Trophoblast cell (in vitro differentiated cells and primary cell): ENCODE data around the gene FAM217A.
"Not testable (repeated sequence)": the region's sequence is repeated elsewhere in the genome, so short reads cannot be mapped to it uniquely, and the experiment has no call there.

Experiments used
- DNase-seq, 2 donors: peaks; one replicate each; pipeline ENCODE4 v3.0.0-alpha.2; 2016
- H2AFZ ChIP-seq: 2 replicates; pipeline ENCODE4 v1.6.1; 2013; ENCODE audit warnings: low read length, moderate library complexity, mild to moderate bottlenecking; ENCODE audit not compliant: insufficient read depth, poor library complexity
- H2AK5ac ChIP-seq: 2 replicates; pipeline ENCODE4 v1.6.1; 2013; ENCODE audit warnings: mild to moderate bottlenecking, low read length
- H2BK120ac ChIP-seq: 2 replicates; pipeline ENCODE4 v1.6.1; 2013; ENCODE audit warnings: low read length, mild to moderate bottlenecking, moderate library complexity; ENCODE audit not compliant: insufficient read depth, poor library complexity
- H2BK12ac ChIP-seq: 2 replicates; pipeline ENCODE4 v1.6.1; 2013; ENCODE audit warnings: mild to moderate bottlenecking, low read length, moderate library complexity
- H2BK5ac ChIP-seq: 2 replicates; pipeline ENCODE4 v1.6.1; 2013; ENCODE audit warnings: low read length, low read depth, moderate library complexity, mild to moderate bottlenecking; ENCODE audit not compliant: poor library complexity
- H3K14ac ChIP-seq: 2 replicates; pipeline ENCODE4 v1.6.1; 2013; ENCODE audit warnings: mild to moderate bottlenecking, low read length
- H3K18ac ChIP-seq: 2 replicates; pipeline ENCODE4 v1.6.1; 2013; ENCODE audit warnings: mild to moderate bottlenecking, low read length
- H3K23ac ChIP-seq: 2 replicates; pipeline ENCODE4 v1.6.1; 2013; ENCODE audit warnings: low read length
- H3K27ac ChIP-seq: 2 replicates; pipeline ENCODE4 v1.5.1; 2013; ENCODE audit warnings: low read depth, mild to moderate bottlenecking, inconsistent platforms, low read length, moderate library complexity
- H3K27me3 ChIP-seq: 2 replicates; pipeline ENCODE4 v1.6.1; 2013; ENCODE audit warnings: inconsistent platforms, mild to moderate bottlenecking, low read length, moderate library complexity; ENCODE audit not compliant: insufficient read depth
- H3K36me3 ChIP-seq, 2 experiments: 1 replicate in 1 of 2; 2 replicates in 1 of 2; pipeline ENCODE4 v1.6.1; 2013; ENCODE audit warnings: low read length in 2 of 2, mild to moderate bottlenecking in 2 of 2, moderate library complexity in 1 of 2; ENCODE audit not compliant: insufficient read depth in 2 of 2, control insufficient read depth in 1 of 2
- H3K4ac ChIP-seq: 2 replicates; pipeline ENCODE4 v1.6.1; 2013; ENCODE audit warnings: low read depth, mild to moderate bottlenecking, low read length, moderate library complexity
- H3K4me1 ChIP-seq, 2 experiments: 1 replicate in 1 of 2; 2 replicates in 1 of 2; pipeline ENCODE4 v1.6.1; 2013; ENCODE audit warnings: low read length in 2 of 2, mild to moderate bottlenecking in 2 of 2, moderate library complexity in 1 of 2; ENCODE audit not compliant: insufficient read depth in 2 of 2, control insufficient read depth in 1 of 2
- H3K4me2 ChIP-seq: 2 replicates; pipeline ENCODE4 v1.6.1; 2013; ENCODE audit warnings: inconsistent platforms, mild to moderate bottlenecking, low read length, moderate library complexity
- H3K4me3 ChIP-seq: 2 replicates; pipeline ENCODE4 v1.5.1; 2013; ENCODE audit warnings: mild to moderate bottlenecking, low read depth, low read length, inconsistent platforms
- H3K79me1 ChIP-seq: one replicate; pipeline ENCODE4 v1.6.1; 2013; ENCODE audit warnings: low read length
- H3K79me2 ChIP-seq: 2 replicates; pipeline ENCODE4 v1.6.1; 2013; ENCODE audit warnings: low read length, mild to moderate bottlenecking; ENCODE audit not compliant: control insufficient read depth, insufficient read depth, poor library complexity
- H3K9ac ChIP-seq: 2 replicates; pipeline ENCODE4 v1.6.1; 2013; ENCODE audit warnings: mild to moderate bottlenecking, low read length
- H3K9me3 ChIP-seq: 2 replicates; pipeline ENCODE4 v1.6.1; 2013; ENCODE audit warnings: low read depth, mild to moderate bottlenecking, control low read depth, inconsistent platforms, low read length; ENCODE audit not compliant: insufficient read depth
- H4K12ac ChIP-seq: 2 replicates; pipeline ENCODE4 v1.6.1; 2013; ENCODE audit warnings: low read depth, mild to moderate bottlenecking, low read length, moderate library complexity
- H4K8ac ChIP-seq: 2 replicates; pipeline ENCODE4 v1.6.1; 2013; ENCODE audit warnings: low read depth, mild to moderate bottlenecking, low read length, moderate library complexity
- H4K91ac ChIP-seq: one replicate; pipeline ENCODE4 v1.6.1; 2013; ENCODE audit warnings: low read depth, mild to moderate bottlenecking, low read length, moderate library complexity
- WGBS: extraction: QIAGEN DNeasy Blood & Tissue Kit; methylation state at CpG from one replicate; pipeline ENCODE4 v1.1.7; 2013; ENCODE audit warnings: missing lambda C conversion rate; ENCODE audit not compliant: insufficient read length, insufficient coverage; ENCODE audit errors: extremely low coverage; 5-methylcytosine and 5-hydroxymethylcytosine counted together

FAM217A gene

DNA sequence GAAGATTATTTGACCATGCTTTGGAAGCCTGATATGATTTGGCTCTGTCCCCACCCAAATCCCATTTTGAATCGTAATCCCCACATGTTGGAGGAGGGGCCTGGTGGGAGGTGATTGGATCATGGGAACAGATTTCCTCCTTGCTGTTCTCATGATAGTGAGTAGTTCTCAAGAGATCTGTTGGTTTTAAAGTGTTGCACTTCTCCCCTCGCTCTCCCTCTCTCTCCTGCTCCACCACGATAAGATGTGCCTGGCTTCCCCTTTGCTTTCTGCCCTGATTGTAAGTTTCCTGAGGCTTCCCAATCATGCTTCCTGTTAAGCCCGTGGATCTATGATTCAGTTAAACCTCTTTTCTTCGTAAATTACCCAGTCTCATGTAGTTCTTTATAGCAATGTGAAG lies 21.7 kb upstream of the FAM217A start:
- Histone ChIP-seq H3K18ac (no peak overlapping the region), H3K79me1 (no peaks in the 10 kb centered on the region), H2BK120ac (no peak overlapping the region), H3K4me1 (no peaks in the 10 kb centered on the region), H2AFZ (no peak overlapping the region), H3K79me2 (no peaks in the 10 kb centered on the region), H3K14ac (no peak overlapping the region), H3K4ac (no peak overlapping the region), H3K4me2 (no peak overlapping the region), H4K8ac (no peak overlapping the region), H4K12ac (no peak overlapping the region), H2AK5ac (no peak overlapping the region), H3K9me3 (no peaks in the 10 kb centered on the region), H2BK12ac (no peak overlapping the region), H3K4me3 (no peak overlapping the region), H3K36me3 (no peaks in the 10 kb centered on the region), H4K91ac (no peak overlapping the region), H3K27ac (no peak overlapping the region), H3K27me3 (no peaks in the 10 kb centered on the region), H3K9ac (no peak overlapping the region), H2BK5ac (no peak overlapping the region), H3K23ac (no peak overlapping the region)
- no peak for DNase-seq
- WGBS: no CpG with 5 or more reads among the region's 5 CpGs

DNA sequence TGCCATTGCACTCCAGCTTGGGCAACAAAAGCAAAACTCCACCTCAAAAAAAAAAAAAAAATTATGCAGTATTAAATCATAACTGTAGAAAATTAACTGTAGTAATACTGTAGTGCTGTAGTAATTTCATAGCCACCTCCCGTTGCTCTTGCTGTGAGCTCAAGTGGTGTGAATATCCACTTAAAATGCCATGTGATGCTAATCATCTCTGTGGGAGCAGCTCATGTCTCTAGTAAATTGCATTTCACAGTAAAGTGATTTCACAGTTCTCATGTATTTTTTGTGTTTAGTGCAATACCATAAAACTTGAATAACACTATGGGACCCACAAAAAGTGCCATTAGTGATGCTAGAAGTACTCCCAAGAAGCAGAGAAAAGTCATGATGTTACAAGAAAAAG lies 14.4 kb upstream of the FAM217A start:
- DNase-seq: no peak

DNA sequence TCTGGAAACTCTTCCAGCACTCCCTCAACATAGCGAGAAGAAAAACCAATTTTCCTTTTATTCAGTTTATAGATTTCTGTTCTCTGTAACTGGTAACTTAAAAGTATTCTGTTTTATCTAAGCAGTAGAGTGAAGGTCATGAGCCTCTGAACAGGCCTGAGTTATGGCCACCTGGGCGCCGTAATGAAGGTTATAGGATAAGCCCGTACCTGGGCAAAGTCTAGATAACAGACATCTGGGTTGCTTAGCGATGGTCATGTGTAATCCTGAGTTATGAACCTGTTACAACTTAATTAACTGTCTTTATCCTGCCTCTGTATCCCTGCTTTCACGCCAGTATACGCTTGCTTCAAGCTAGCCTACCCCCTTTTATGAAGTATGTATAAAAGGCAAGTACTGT lies 13.0 kb upstream of the FAM217A start:
- H3K27me3 ChIP-seq: no peaks in the 10 kb centered on the region
- H3K9me3 ChIP-seq: peaks cover 2% of the 10 kb centered on the region
- WGBS: no CpG with 5 or more reads among the region's 7 CpGs

More for the DNA sequence above, 14.4 kb upstream of the FAM217A start:
- Histone ChIP-seq H3K14ac (no peak overlapping the region), H3K23ac (no peak overlapping the region), H2BK120ac (no peak overlapping the region), H3K18ac (no peak overlapping the region), H2BK12ac (no peak overlapping the region), H3K27me3 (no peaks in the 10 kb centered on the region), H3K36me3 (no peaks in the 10 kb centered on the region), H4K91ac (no peak overlapping the region), H4K8ac (no peak overlapping the region), H3K9me3 (peaks cover 2% of the 10 kb centered on the region), H3K79me2 (no peaks in the 10 kb centered on the region), H2AK5ac (no peak overlapping the region), H3K4me2 (no peak overlapping the region), H3K4me1 (no peaks in the 10 kb centered on the region), H3K9ac (no peak overlapping the region), H3K79me1 (no peaks in the 10 kb centered on the region), H3K4ac (no peak overlapping the region), H3K4me3 (no peak overlapping the region), H2AFZ (no peak overlapping the region), H3K27ac (no peak overlapping the region), H4K12ac (no peak overlapping the region), H2BK5ac (no peak overlapping the region)
- WGBS: no CpG with 5 or more reads among the region's 1 CpG

DNA sequence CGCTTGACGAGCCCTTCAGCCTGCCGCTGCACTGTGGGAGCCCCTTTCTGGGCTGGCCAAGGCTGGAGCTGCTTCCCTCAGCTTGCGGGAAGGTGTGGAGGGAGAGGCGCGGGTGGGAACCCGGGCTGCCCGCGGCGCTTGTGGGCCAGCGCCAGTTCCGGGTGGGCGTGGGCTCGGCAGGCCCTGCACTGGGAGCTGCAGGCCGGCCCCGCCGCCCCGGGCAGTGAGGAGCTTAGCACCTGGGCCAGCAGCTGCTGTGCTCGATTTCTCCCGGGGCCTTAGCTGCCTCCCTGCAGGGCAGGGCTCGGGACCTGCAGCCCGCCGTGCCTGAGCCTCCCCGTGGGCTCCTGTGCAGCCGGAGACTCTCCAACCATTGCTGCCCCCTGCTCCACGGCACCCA lies 11.1 kb upstream of the FAM217A start:
- not testable (repeated sequence) for DNase-seq, H3K79me1 ChIP-seq, H3K9ac ChIP-seq, H3K4ac ChIP-seq, H3K4me3 ChIP-seq, H3K4me1 ChIP-seq, H3K9me3 ChIP-seq, H2BK12ac ChIP-seq, H3K79me2 ChIP-seq, H3K14ac ChIP-seq, H3K23ac ChIP-seq, H3K4me2 ChIP-seq, H3K27ac ChIP-seq, H2AK5ac ChIP-seq, H2AFZ ChIP-seq, H3K27me3 ChIP-seq, H4K8ac ChIP-seq, H3K36me3 ChIP-seq, H2BK120ac ChIP-seq, H2BK5ac ChIP-seq, H4K91ac ChIP-seq, H3K18ac ChIP-seq, H4K12ac ChIP-seq
- no CpG with 5 or more reads among the region's 26 CpGs for WGBS

More for the DNA sequence above, 13.0 kb upstream of the FAM217A start:
- no peak for DNase-seq
- Histone ChIP-seq H2AFZ (no peak overlapping the region), H3K79me1 (no peaks in the 10 kb centered on the region), H3K18ac (no peak overlapping the region), H4K12ac (no peak overlapping the region), H2BK5ac (no peak overlapping the region), H3K4me3 (no peak overlapping the region), H3K36me3 (no peaks in the 10 kb centered on the region), H3K23ac (no peak overlapping the region), H3K14ac (no peak overlapping the region), H2AK5ac (no peak overlapping the region), H3K27ac (no peak overlapping the region), H3K4me2 (no peak overlapping the region), H4K8ac (no peak overlapping the region), H3K79me2 (no peaks in the 10 kb centered on the region), H3K4me1 (no peaks in the 10 kb centered on the region), H2BK12ac (no peak overlapping the region), H2BK120ac (no peak overlapping the region), H4K91ac (no peak overlapping the region), H3K4ac (no peak overlapping the region), H3K9ac (no peak overlapping the region)
